H1 (cell line): ENCODE measurements around the gene DPP4. TPM values are rescaled to one million over a fixed set of nuclear protein-coding genes. Genes with fewer than 3 reads are reported as not detected.

Experiments used
- CTCF ChIA-PET: fragments of 300-600 bp; sonication (Branson Sonifier 250); formaldehyde crosslinking; loops from one replicate; lab custom pipeline; 2021; ENCODE audit not compliant: partially characterized antibody; lab: Charles Lee
- POLR2A ChIA-PET: fragments of 300-600 bp; sonication (Branson Sonifier 250); formaldehyde crosslinking; loops from one replicate; lab custom pipeline; 2021; ENCODE audit warnings: inconsistent platforms; ENCODE audit not compliant: partially characterized antibody; lab: Charles Lee
- DNase-seq, 2 experiments: peaks; one replicate each; pipeline versions ENCODE4 v3.0.0 to v3.0.0-alpha.2; 2010 to 2022; ENCODE audit warnings: low spot score in 2 of 2, low read depth in 1 of 2, mixed read lengths in 1 of 2
- FAIRE-seq: peaks from 2 replicates; lab custom pipeline; 2011; peaks lifted over from hg19 to GRCh38; lab: Jason Lieb, UNC
- H2AFZ ChIP-seq: 2 replicates; pipeline ENCODE4 v1.8.1; 2012; ENCODE audit warnings: low read length, inconsistent platforms
- H2AK5ac ChIP-seq: 2 replicates; pipeline ENCODE4 v1.6.1; 2013; ENCODE audit warnings: low read depth, low read length
- H2BK120ac ChIP-seq: replicated peaks from 2 replicates; pipeline ENCODE3; 2013; ENCODE audit warnings: low read depth, low read length, inconsistent platforms
- H2BK12ac ChIP-seq: 2 replicates; pipeline ENCODE4 v1.6.1; 2013; ENCODE audit warnings: low read depth, low read length
- H2BK15ac ChIP-seq: 2 replicates; pipeline ENCODE4 v1.6.1; 2013; ENCODE audit warnings: low read length
- H2BK20ac ChIP-seq: 2 replicates; pipeline ENCODE4 v1.6.1; 2013; ENCODE audit warnings: low read length
- H2BK5ac ChIP-seq: 2 replicates; pipeline ENCODE4 v1.6.1; 2013; ENCODE audit warnings: low read depth, low read length
- H3K14ac ChIP-seq: 2 replicates; pipeline ENCODE4 v1.6.1; 2013; ENCODE audit warnings: inconsistent platforms; ENCODE audit not compliant: insufficient read length
- H3K18ac ChIP-seq: 2 replicates; pipeline ENCODE4 v1.6.1; 2013; ENCODE audit warnings: low read length; ENCODE audit errors: extremely low read depth
- H3K23ac ChIP-seq: 2 replicates; pipeline ENCODE4 v1.6.1; 2013; ENCODE audit warnings: inconsistent platforms; ENCODE audit not compliant: insufficient read length
- H3K23me2 ChIP-seq: 2 replicates; pipeline ENCODE4 v1.6.1; 2013; ENCODE audit warnings: low read depth, low read length
- H3K27ac ChIP-seq: 2 replicates; pipeline ENCODE4 v1.6.1; 2011; ENCODE audit warnings: low read depth, low read length, inconsistent platforms
- H3K27me3 ChIP-seq, 4 experiments: replicated peaks in 1 of 4; 1 replicate in 1 of 4; 2 replicates in 3 of 4; pipeline versions ENCODE4 v1.6.1 to v1.8.1; 2011 to 2013; ENCODE audit warnings: low read length in 3 of 4, mild to moderate bottlenecking in 3 of 4, inconsistent platforms in 2 of 4, mixed read lengths in 2 of 4, moderate library complexity in 1 of 4; ENCODE audit not compliant: control insufficient read depth in 3 of 4, insufficient read depth in 3 of 4; ENCODE audit errors: extremely low read depth in 1 of 4
- H3K36me3 ChIP-seq, 4 experiments: 2 replicates each; pipeline versions ENCODE4 v1.6.1 to v1.8.1; 2011 to 2013; ENCODE audit warnings: mild to moderate bottlenecking in 4 of 4, low read length in 3 of 4, moderate library complexity in 2 of 4, control low read depth in 1 of 4, inconsistent platforms in 1 of 4; ENCODE audit not compliant: insufficient read depth in 4 of 4, control insufficient read depth in 2 of 4
- H3K4ac ChIP-seq: replicated peaks from 2 replicates; pipeline ENCODE3; 2013; ENCODE audit warnings: low read length, low read depth, mixed read lengths, inconsistent platforms; ENCODE audit not compliant: insufficient read length
- H3K4me1 ChIP-seq, 4 experiments: replicated peaks in 1 of 4; 1 replicate in 1 of 4; 2 replicates in 3 of 4; pipeline versions ENCODE4 v1.6.1 to v1.8.1; 2011 to 2013; ENCODE audit warnings: low read length in 3 of 4, inconsistent platforms in 2 of 4, mixed read lengths in 1 of 4; ENCODE audit not compliant: insufficient read depth in 4 of 4, control insufficient read depth in 3 of 4
- H3K4me2 ChIP-seq, 2 experiments: 2 replicates each; pipeline versions ENCODE4 v1.6.1 to v1.8.1; 2011 to 2013; ENCODE audit warnings: low read depth in 2 of 2, low read length in 2 of 2, control low read depth in 1 of 2, inconsistent platforms in 1 of 2, mild to moderate bottlenecking in 1 of 2; ENCODE audit not compliant: insufficient read depth in 1 of 2
- H3K4me3 ChIP-seq, 4 experiments: fragments of 200-600, 300-600 bp in 1 of 4; sonication (generic), shearing (Covaris generic), sonication (Bioruptor Twin) in 1 of 4; 2 replicates each; pipeline versions ENCODE4 v1.5.1 to v1.8.1; 2011 to 2016; ENCODE audit warnings: low read length in 4 of 4, low read depth in 3 of 4, control low read depth in 2 of 4, inconsistent platforms in 2 of 4, mild to moderate bottlenecking in 2 of 4, mixed read lengths in 1 of 4, moderate library complexity in 1 of 4; ENCODE audit not compliant: insufficient read depth in 2 of 4; ENCODE audit errors: extremely low read depth in 1 of 4
- H3K56ac ChIP-seq: replicated peaks from 2 replicates; pipeline ENCODE3; 2013; ENCODE audit warnings: low read depth, mild to moderate bottlenecking, mixed read lengths, low read length, inconsistent platforms; ENCODE audit not compliant: insufficient read length
- H3K79me1 ChIP-seq: 2 replicates; pipeline ENCODE4 v1.6.1; 2013; ENCODE audit warnings: low read depth, low read length, control low read depth
- H3K79me2 ChIP-seq, 2 experiments: 2 replicates each; pipeline versions ENCODE4 v1.6.1 to v1.8.1; 2012 to 2013; ENCODE audit warnings: low read length in 2 of 2, mild to moderate bottlenecking in 2 of 2, inconsistent platforms in 1 of 2; ENCODE audit not compliant: insufficient read depth in 2 of 2, control insufficient read depth in 1 of 2
- H3K9ac ChIP-seq, 4 experiments: replicated peaks in 1 of 4; 1 replicate in 1 of 4; 2 replicates in 3 of 4; pipeline versions ENCODE4 v1.6.1 to v1.8.1; 2011 to 2013; ENCODE audit warnings: low read depth in 3 of 4, low read length in 3 of 4, control low read depth in 2 of 4, mild to moderate bottlenecking in 2 of 4, moderate library complexity in 2 of 4, inconsistent platforms in 1 of 4; ENCODE audit errors: extremely low read depth in 1 of 4
- H3K9me3 ChIP-seq, 2 experiments: 2 replicates each; pipeline versions ENCODE4 v1.6.1 to v1.8.1; 2012 to 2013; ENCODE audit warnings: mild to moderate bottlenecking in 2 of 2, moderate library complexity in 2 of 2, control low read depth in 1 of 2, inconsistent platforms in 1 of 2, low read depth in 1 of 2, low read length in 1 of 2, mixed read lengths in 1 of 2; ENCODE audit not compliant: insufficient read depth in 2 of 2
- H4K20me1 ChIP-seq, 2 experiments: replicated peaks in 1 of 2; 2 replicates each; pipeline versions ENCODE3 to v1.8.1; 2011 to 2013; ENCODE audit warnings: inconsistent platforms in 2 of 2, low read length in 2 of 2, mild to moderate bottlenecking in 1 of 2; ENCODE audit not compliant: insufficient read depth in 2 of 2, control insufficient read depth in 1 of 2
- H4K5ac ChIP-seq: 2 replicates; pipeline ENCODE4 v1.6.1; 2013; ENCODE audit warnings: low read length, low read depth, mixed read lengths, inconsistent platforms; ENCODE audit not compliant: insufficient read length
- H4K8ac ChIP-seq: 2 replicates; pipeline ENCODE4 v1.8.0; 2013; ENCODE audit warnings: mild to moderate bottlenecking, moderate library complexity, low read length, inconsistent platforms; ENCODE audit not compliant: insufficient read depth; ENCODE audit errors: extremely low read depth
- H4K91ac ChIP-seq: replicated peaks from 2 replicates; pipeline ENCODE3; 2013; ENCODE audit warnings: low read length, mixed read lengths, inconsistent platforms; ENCODE audit not compliant: insufficient read length
- BCL11A ChIP-seq, 2 experiments: IDR thresholded peaks; one replicate each; pipeline ENCODE4 v1.6.1; 2011; ENCODE audit warnings: low read depth in 2 of 2, low read length in 2 of 2, mild to moderate bottlenecking in 2 of 2
- JUN ChIP-seq: IDR thresholded peaks from 2 replicates; pipeline ENCODE4 v1.6.1; 2011; ENCODE audit warnings: low read depth, mild to moderate bottlenecking, improper control_type of control experiment, low read length
- NANOG ChIP-seq: IDR thresholded peaks from 2 replicates; pipeline ENCODE4 v1.6.1; 2011; ENCODE audit warnings: low read length, low read depth, mild to moderate bottlenecking, inconsistent platforms; ENCODE audit not compliant: insufficient read depth, poor library complexity, severe bottlenecking
- NRF1 ChIP-seq: IDR thresholded peaks from 2 replicates; pipeline ENCODE4 v1.6.1; 2011; ENCODE audit warnings: mild to moderate bottlenecking, low read depth, low read length, improper control_type of control experiment
- RFX5 ChIP-seq: IDR thresholded peaks from 2 replicates; pipeline ENCODE4 v1.6.1; 2011; ENCODE audit warnings: low read depth, low read length, improper control_type of control experiment, borderline replicate concordance
- RNF2 ChIP-seq: fragments of 200-900, 300-1000 bp; sonication (generic); IDR thresholded peaks from 2 replicates; pipeline ENCODE4 v1.7.1; 2016; ENCODE audit warnings: borderline replicate concordance, low read depth, mild to moderate bottlenecking, antibody characterized with exemption, low read length; ENCODE audit not compliant: poor library complexity, severe bottlenecking; ENCODE audit errors: missing control alignments
- SAP30 ChIP-seq: fragments of 300-600 bp; sonication (generic); IDR thresholded peaks from 2 replicates; pipeline ENCODE4 v1.7.1; 2012; ENCODE audit warnings: low read length, moderate library complexity, mild to moderate bottlenecking, inconsistent platforms; ENCODE audit not compliant: insufficient read depth, insufficient replicate concordance
- SIN3A ChIP-seq, 2 experiments: IDR thresholded peaks in 1 of 2; conservative IDR thresholded peaks in 1 of 2; 2 replicates each; pipeline ENCODE4 v1.6.1; 2011 to 2012; ENCODE audit warnings: low read length in 2 of 2, improper control_type of control experiment in 1 of 2, low read depth in 1 of 2, mild to moderate bottlenecking in 1 of 2
- TAF7 ChIP-seq: optimal IDR thresholded peaks from 2 replicates; pipeline ENCODE3; 2011; ENCODE audit warnings: low read depth, mild to moderate bottlenecking, inconsistent platforms, low read length, moderate library complexity, borderline replicate concordance
- TCF12 ChIP-seq: IDR thresholded peaks from 2 replicates; pipeline ENCODE4 v1.6.1; 2011; ENCODE audit warnings: low read depth, mild to moderate bottlenecking, low read length
- ZNF274 ChIP-seq: IDR thresholded peaks from 2 replicates; pipeline ENCODE4 v1.7.0; 2012; ENCODE audit warnings: low read length, borderline replicate concordance; ENCODE audit errors: extremely low read depth
- WGBS, 2 experiments: shearing (Covaris generic) in 1 of 2; methylation state at CpG; one replicate each; pipeline versions ENCODE4 v1.1.6 to v1.1.7; 2013 to 2015; ENCODE audit warnings: low lambda C conversion rate in 2 of 2, mixed read lengths in 2 of 2, inconsistent platforms in 1 of 2, low coverage in 1 of 2, missing lambda C conversion rate in 1 of 2; ENCODE audit not compliant: insufficient replicate concordance in 2 of 2, insufficient coverage in 1 of 2, insufficient read length in 1 of 2; ENCODE audit errors: extremely low coverage in 1 of 2, missing lambda C conversion rate in 1 of 2; 5-methylcytosine and 5-hydroxymethylcytosine counted together
- polyA plus RNA-seq, 7 experiments: library from polyadenylated mRNA; depleted of rRNA in 3 of 7; stranded (reverse) in 5 of 7; unstranded in 2 of 7; fragments of >200 nt in 5 of 7; fragments of 200-250 nt in 2 of 7; gene quantifications; 1 replicate in 5 of 7; 2 replicates in 1 of 7; 4 replicates in 1 of 7; pipeline versions ENCODE4 v1.2.1 to v1.2.3, GENCODE V29; 2011 to 2013; ENCODE audit warnings: missing spikeins in 2 of 7, mixed read lengths in 2 of 7
- total RNA-seq: library from RNA; stranded (reverse); fragmentation: NEBNext Ultra II Directional; extraction: Animal tissue kit (Norgen Biotek cat#: 25700); gene quantifications from 2 replicates; pipeline ENCODE4 v1.2.1, GENCODE V29; 2021
- TF ChIP-seq, protein P1 (sequence below): IDR thresholded peaks from 2 replicates; pipeline ENCODE4 v1.6.1; 2011; ENCODE audit warnings: low read length, improper control_type of control experiment

The DPP4 gene
- total and polyA plus RNA-seq, 2 of the 8 experiments (the other 6 are each of a cell fraction or from before 2014, with no cell fraction given) = 1.3 to 3.1 TPM

DNA sequence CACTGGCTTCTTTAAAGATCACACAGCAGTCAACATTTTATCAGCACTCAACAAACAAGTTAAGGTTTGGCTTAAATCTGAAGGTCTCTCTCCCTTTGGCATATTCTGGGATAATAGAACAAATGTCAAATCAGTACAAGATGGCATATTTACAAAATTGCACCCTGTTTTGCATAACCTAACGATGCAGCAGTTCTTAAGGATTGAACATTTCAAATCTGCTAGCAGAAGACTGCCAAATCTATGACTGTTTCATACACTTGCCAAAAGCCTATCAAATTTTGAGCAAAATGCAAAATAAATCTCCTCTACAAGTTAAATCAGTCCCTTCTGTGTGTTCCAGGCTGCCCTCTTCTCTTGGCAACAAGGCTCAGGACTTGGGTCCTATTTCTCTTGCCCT lies 73.6 kb downstream of the DPP4 start:
- Histone ChIP-seq H3K27me3 (no peaks in the 10 kb centered on the region), H3K4me1 (peaks cover 5 to 18% (median 12%) of the 10 kb centered on the region in 4 experiments; a peak in 6 of 7 replicates), H2AK5ac (no peak overlapping the region), H2BK15ac (no peak overlapping the region; the same call in 1 of the 2 replicates), H3K56ac (no peak overlapping the region), H4K91ac (no peak overlapping the region), H4K8ac (no peak overlapping the region), H3K27ac (no peak overlapping the region), H4K5ac (no peak overlapping the region), H3K23ac (no peak overlapping the region), H2BK20ac (no peak overlapping the region), H2BK120ac (no peak overlapping the region), H2BK12ac (no peak overlapping the region), H2BK5ac (no peak overlapping the region), H3K79me2 (no peaks in the 10 kb centered on the region), H3K4ac (no peak overlapping the region), H4K20me1 (no peaks in the 10 kb centered on the region), H3K14ac (no peak overlapping the region), H3K9ac (no peak overlapping the region), H3K4me3 (no peak overlapping the region), H2AFZ (no peak overlapping the region), H3K23me2 (no peaks in the 10 kb centered on the region), H3K18ac (no peak overlapping the region), H3K79me1 (no peaks in the 10 kb centered on the region), H3K9me3 (no peaks in the 10 kb centered on the region), H3K36me3 (no peaks in the 10 kb centered on the region), H3K4me2 (no peak overlapping the region)
- DNase-seq (no peak), FAIRE-seq (no peak)
- 92% methylated on average over 1 of the region's 1 CpG; no CpG with 5 or more reads in 1 of the 2 experiments for WGBS, 2 experiments
- CTCF ChIA-PET = interaction anchor here (0.9 to 5.1 kb wide), 14 partner anchors 10 to 153 kb away, joined by 3 to 20 read pairs (median 7); no protein-coding TSS in a partner anchor
- POLR2A ChIA-PET = no interaction called here
- no peak for TF ChIP-seq RFX5
- no peak for TF ChIP-seq JUN
- TF ChIP-seq SIN3A (conservative IDR thresholded peaks at IDR 0.05 in 1 of 2, IDR thresholded peaks at IDR 0.05 in 1 of 2; ENCODE audit: low read depth in 1 of 2, low read length in 2 of 2) = no peak
- TF ChIP-seq TCF12 = no peak
- TF ChIP-seq ZNF274 = no peak
- no peak for TF ChIP-seq SAP30
- no peak for TF ChIP-seq RNF2
- TF ChIP-seq BCL11A (IDR thresholded peaks at IDR 0.05; ENCODE audit: low read depth in 2 of 2, low read length in 2 of 2) = no peak
- TF ChIP-seq NANOG = no peak
- TF ChIP-seq NRF1 = no peak
- TF ChIP-seq TAF7 = no peak
- TF ChIP-seq, protein P1, sequence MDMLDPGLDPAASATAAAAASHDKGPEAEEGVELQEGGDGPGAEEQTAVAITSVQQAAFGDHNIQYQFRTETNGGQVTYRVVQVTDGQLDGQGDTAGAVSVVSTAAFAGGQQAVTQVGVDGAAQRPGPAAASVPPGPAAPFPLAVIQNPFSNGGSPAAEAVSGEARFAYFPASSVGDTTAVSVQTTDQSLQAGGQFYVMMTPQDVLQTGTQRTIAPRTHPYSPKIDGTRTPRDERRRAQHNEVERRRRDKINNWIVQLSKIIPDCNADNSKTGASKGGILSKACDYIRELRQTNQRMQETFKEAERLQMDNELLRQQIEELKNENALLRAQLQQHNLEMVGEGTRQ = no peak
